GM18909 (cell line): Measurements from ENCODE around the gene GLB1L2.

ENCODE experiments used
- ATAC-seq: cut with Tn5 transposase; IDR thresholded peaks from one replicate; pipeline ENCODE4 v1.9.1; 2021; ENCODE audit warnings: mild to moderate bottlenecking; ENCODE audit not compliant: unreplicated experiment, poor library complexity

The GLB1L2 gene

DNA sequence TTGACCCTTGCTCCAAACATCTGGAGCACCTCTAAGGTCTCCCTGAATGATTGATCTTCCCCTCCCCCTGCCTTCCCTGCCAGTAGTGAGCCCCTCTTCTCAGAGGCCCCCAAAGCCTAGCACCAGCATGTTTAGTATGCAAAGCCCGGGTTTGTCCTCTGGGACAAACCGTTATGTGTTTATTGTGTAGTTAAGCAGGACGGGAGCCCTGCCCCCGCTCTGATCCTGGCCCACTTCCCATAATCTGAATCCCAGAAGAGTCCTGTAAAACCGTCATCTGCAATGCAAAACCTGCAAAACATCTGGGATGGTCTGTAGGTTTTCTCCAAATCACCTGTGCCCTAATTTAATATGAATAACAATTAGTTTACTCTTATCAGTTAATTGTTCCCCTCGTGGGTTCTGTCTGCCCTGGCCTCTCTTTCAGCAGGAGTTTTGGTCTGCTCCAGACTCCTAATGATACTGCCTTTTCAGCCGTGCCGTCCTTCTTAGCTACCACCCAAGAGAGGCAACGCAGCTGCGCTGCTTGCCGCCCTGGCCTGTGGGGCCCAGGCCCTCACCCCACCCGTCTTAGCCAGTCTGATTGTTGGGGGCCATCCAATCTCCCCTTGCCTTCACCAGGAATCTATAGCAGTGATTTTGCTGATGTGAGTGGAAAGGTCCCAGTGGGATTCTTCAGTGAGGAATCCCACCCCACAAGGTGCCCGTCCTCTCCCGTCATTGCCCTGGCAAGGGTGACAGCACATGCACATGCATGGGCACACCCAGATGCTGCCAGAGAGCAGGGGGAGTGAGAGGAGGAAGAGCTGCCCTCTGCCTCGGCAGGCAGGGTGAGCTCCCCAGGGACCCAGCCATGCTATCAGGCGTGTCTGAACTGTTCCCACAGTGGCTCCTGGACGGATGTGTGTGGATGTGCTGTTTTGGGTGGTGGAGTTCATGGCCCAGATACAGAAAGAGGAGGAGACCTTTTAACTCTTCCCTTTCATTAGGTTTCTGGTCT, 83.3 kb downstream of the GLB1L2 start:
- no peak for ATAC-seq

DNA sequence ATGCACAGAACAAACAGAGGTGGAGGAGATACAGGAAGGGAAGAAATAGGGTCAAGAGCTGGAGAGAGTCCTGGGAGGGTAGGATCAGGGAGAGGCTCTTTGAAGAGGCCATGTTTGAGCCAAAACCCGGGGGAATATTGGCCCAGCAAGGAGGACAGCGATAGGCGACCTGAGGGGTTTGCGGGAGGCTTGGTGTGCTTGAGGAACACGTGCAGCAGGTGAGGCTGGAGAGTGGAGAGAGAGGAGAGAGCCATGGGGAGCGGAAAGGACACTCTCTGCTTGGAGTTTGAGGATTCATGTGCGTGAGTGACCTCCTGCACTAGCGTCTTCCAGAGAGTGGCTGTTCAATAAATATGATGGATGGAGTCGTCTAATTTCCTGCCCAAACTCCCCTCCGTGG, 84.9 kb downstream of the GLB1L2 start:
- ATAC-seq, result no peak

DNA sequence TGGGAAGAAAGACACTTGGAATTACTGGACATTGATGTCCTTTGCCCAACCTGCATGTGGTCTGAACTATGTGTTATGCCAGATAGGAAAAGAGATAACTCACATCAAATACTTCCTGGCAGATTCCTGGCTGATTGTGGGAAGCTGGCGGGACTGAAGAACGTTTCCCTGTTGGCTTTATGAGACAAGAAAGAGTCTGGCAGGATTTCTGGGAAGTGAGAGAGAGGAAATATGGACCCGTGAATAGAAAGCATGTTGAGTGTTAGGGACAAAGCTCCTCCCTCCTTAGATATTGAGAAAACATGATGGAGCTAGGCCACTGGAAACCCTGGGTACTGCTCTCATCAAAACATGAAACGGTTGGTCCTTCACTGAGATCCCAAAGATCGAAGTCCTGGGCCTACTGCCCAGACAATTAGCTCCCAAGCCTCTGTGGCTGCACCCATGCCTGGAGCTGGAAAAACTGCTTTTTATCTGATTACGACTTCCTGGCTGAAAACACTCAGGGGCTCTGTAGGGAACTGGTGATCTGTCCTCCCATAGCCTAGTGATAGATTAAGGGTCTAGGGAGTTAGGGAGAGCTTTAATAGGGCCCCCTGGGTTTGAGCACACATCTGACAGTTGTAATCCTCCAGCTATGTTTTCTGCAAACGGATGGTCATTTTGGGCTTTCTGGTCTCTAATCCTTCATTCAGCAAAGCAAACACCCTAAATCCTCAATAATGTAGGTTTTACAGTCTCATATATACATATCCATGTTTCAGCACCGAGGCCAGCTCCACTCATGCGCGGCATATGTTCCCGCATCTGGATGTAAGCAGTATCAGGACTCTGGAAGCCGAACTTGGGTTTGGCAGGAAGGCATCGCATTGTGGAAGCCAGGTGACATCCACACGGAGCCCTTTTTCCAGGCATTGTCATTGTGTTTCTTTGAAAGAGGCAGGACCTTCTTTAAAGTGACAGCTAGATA, 86.4 kb downstream of the GLB1L2 start:
- no peak for ATAC-seq

DNA sequence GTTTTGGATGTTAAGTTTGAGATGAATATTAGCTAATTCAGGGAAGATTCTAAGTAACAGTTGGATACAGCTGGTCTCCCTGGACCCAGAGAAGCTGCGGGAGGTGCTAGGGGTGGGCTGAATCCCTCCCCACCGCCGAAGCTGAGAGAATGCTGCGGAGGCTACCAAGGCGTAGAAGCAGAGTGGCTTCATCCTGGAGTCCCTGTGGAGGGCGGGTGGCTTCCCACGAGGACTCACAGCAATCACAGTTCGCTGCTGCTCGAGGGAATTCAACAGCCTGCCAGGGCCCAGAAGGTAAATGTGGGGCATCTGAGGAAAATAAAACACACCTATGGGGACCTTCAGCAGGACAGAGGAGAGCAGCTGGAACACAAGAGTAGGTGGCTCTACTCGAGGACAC, 91.3 kb downstream of the GLB1L2 start:
- ATAC-seq, result no peak

DNA sequence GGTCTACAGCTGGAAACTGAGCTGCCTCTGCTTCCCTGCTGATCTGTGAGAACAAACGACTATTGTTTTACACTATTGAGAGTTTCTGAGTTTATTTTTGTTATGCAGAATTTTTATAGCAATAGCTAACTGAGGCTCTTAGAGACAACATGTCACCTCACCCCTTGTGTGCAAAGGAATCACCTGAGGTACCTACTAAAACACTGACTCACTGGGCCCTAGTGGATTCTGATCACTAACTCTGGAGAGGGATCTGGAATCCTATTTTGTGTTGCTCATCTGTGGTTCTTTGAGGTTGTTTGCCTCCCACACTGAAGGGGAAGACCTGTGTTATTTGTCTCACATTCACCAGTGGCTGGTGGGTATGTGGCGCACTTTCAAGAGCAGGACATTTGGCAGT, 93.6 kb downstream of the GLB1L2 start:
- no peak for ATAC-seq
